CD14-positive monocyte (primary cell): ENCODE measurements around the gene URB1. TPM values are rescaled to one million over a fixed set of nuclear protein-coding genes. Genes with fewer than 3 reads are reported as not detected.
A peak's percentile ranks its signal among the peaks of the same experiment; 100 is the strongest.

Experiments
- DNase-seq, 3 donors: peaks; one replicate each; pipeline ENCODE4 v3.0.0-alpha.2; 2011 to 2022
- H2AFZ ChIP-seq: 2 replicates; pipeline ENCODE4 v1.6.0; 2012; ENCODE audit warnings: mild to moderate bottlenecking, low read depth, low read length, inconsistent platforms; ENCODE audit not compliant: insufficient read depth, poor library complexity, severe bottlenecking
- H3K27ac ChIP-seq, 2 donors: 1 replicate in 1 of 2; 2 replicates in 1 of 2; pipeline ENCODE4 v1.5.1; 2012 to 2013; ENCODE audit warnings: low read length in 2 of 2, control low read depth in 1 of 2, inconsistent platforms in 1 of 2, low read depth in 1 of 2, mild to moderate bottlenecking in 1 of 2
- H3K27me3 ChIP-seq, 2 donors: one replicate each; pipeline versions ENCODE4 v1.6.0 to v1.6.1; 2011 to 2013; ENCODE audit warnings: low read length in 2 of 2; ENCODE audit not compliant: control insufficient read depth in 2 of 2, insufficient read depth in 2 of 2
- H3K36me3 ChIP-seq, 2 donors: replicated peaks in 1 of 2; 1 replicate in 1 of 2; 2 replicates in 1 of 2; pipeline versions ENCODE4 v1.5.1 to v1.6.1; 2012 to 2013; ENCODE audit warnings: low read length in 2 of 2, control low read depth in 1 of 2, inconsistent platforms in 1 of 2, mild to moderate bottlenecking in 1 of 2; ENCODE audit not compliant: insufficient read depth in 2 of 2, control insufficient read depth in 1 of 2
- H3K4me1 ChIP-seq, 2 donors: 1 replicate in 1 of 2; 2 replicates in 1 of 2; pipeline versions ENCODE4 v1.5.1 to v1.6.1; 2012 to 2013; ENCODE audit warnings: low read length in 2 of 2, control low read depth in 1 of 2, inconsistent platforms in 1 of 2, mild to moderate bottlenecking in 1 of 2, moderate library complexity in 1 of 2; ENCODE audit not compliant: insufficient read depth in 2 of 2, control insufficient read depth in 1 of 2
- H3K4me2 ChIP-seq: replicated peaks from 2 replicates; pipeline ENCODE3; 2012; ENCODE audit warnings: low read length, moderate library complexity, mild to moderate bottlenecking; ENCODE audit not compliant: poor library complexity, severe bottlenecking; ENCODE audit errors: extremely low read depth
- H3K4me3 ChIP-seq, 3 experiments: fragments of 200-600 bp in 1 of 3; sonication (generic) in 1 of 3; replicated peaks in 1 of 3; 1 replicate in 2 of 3; 2 replicates in 1 of 3; pipeline ENCODE4 v1.5.1; 2011 to 2013; ENCODE audit warnings: low read length in 3 of 3, mild to moderate bottlenecking in 3 of 3, control low read depth in 2 of 3, low read depth in 2 of 3, inconsistent platforms in 1 of 3, moderate library complexity in 1 of 3
- H3K79me2 ChIP-seq: 2 replicates; pipeline ENCODE4 v1.6.0; 2012; ENCODE audit warnings: mild to moderate bottlenecking, control low read depth, inconsistent platforms, low read length, moderate library complexity; ENCODE audit not compliant: insufficient read depth
- H3K9ac ChIP-seq: 2 replicates; pipeline ENCODE4 v1.6.0; 2017; ENCODE audit warnings: low read length, mild to moderate bottlenecking; ENCODE audit not compliant: insufficient read depth, poor library complexity, severe bottlenecking
- H3K9me3 ChIP-seq, 2 donors: replicated peaks in 1 of 2; 1 replicate in 1 of 2; 2 replicates in 1 of 2; pipeline versions ENCODE4 v1.5.1 to v1.6.1; 2012 to 2013; ENCODE audit warnings: low read length in 2 of 2, control low read depth in 1 of 2; ENCODE audit not compliant: control insufficient read depth in 1 of 2, insufficient read depth in 1 of 2
- H4K20me1 ChIP-seq: 2 replicates; pipeline ENCODE4 v1.6.0; 2012; ENCODE audit warnings: mild to moderate bottlenecking, low read length, control low read depth, moderate library complexity; ENCODE audit not compliant: insufficient read depth
- H3K27ac Mint-ChIP-seq, 7 donors: one replicate each; pipeline ENCODE4 v1.8.0; 2020; ENCODE audit warnings: mild to moderate bottlenecking in 7 of 7, mixed read lengths in 7 of 7, moderate library complexity in 6 of 7, inconsistent platforms in 2 of 7
- H3K27me3 Mint-ChIP-seq, 3 donors: one replicate each; pipeline ENCODE4 v1.8.0; 2021 to 2022; ENCODE audit warnings: low read depth in 3 of 3, mild to moderate bottlenecking in 3 of 3, mixed read lengths in 3 of 3, moderate library complexity in 3 of 3, inconsistent platforms in 1 of 3
- H3K36me3 Mint-ChIP-seq, 2 donors: one replicate each; pipeline ENCODE4 v1.8.0; 2020; ENCODE audit warnings: mixed read lengths in 2 of 2, inconsistent platforms in 1 of 2, mild to moderate bottlenecking in 1 of 2
- H3K4me1 Mint-ChIP-seq: one replicate; pipeline ENCODE4 v1.8.0; 2020; ENCODE audit warnings: mild to moderate bottlenecking, mixed read lengths
- H3K4me3 Mint-ChIP-seq, 2 donors: one replicate each; pipeline ENCODE4 v1.8.0; 2020; ENCODE audit warnings: mild to moderate bottlenecking in 2 of 2, mixed read lengths in 2 of 2, moderate library complexity in 1 of 2
- H3K9me3 Mint-ChIP-seq, 7 donors: one replicate each; pipeline ENCODE4 v1.8.0; 2020 to 2022; ENCODE audit warnings: mixed read lengths in 7 of 7, mild to moderate bottlenecking in 6 of 7, moderate library complexity in 6 of 7, inconsistent platforms in 2 of 7
- CTCF ChIP-seq: fragments of 200-600 bp; IDR thresholded peaks from one replicate; pipeline ENCODE4 v1.8.0; 2022; ENCODE audit warnings: antibody characterized with exemption, mild to moderate bottlenecking
- WGBS: methylation state at CpG from one replicate; pipeline ENCODE4 v1.1.5; 2013; ENCODE audit warnings: missing lambda C conversion rate; ENCODE audit not compliant: insufficient coverage; 5-methylcytosine and 5-hydroxymethylcytosine counted together
- intact Hi-C, 2 donors: fragments of 100-400 bp; cut with micrococcal nuclease; formaldehyde crosslinking; loops; one replicate each; pipeline versions ENCODE4 v1.15.0 to v1.15.1; 2023
- polyA plus RNA-seq, 3 donors: library from polyadenylated mRNA; depleted of rRNA in 1 of 3; unstranded in 2 of 3; stranded (reverse) in 1 of 3; fragments of 300-500 nt in 2 of 3; fragments of >200 nt in 1 of 3; fragmentation: Illumina TruSeq in 2 of 3; gene quantifications; 1 replicate in 2 of 3; 2 replicates in 1 of 3; pipeline ENCODE4 v1.2.3, GENCODE V29; 2012 to 2021

The URB1 gene
- polyA plus RNA-seq, 3 donors, result 0.25 to 2.4 (median 0.47) TPM

- intact Hi-C loops, result loop anchor here (5.0 to 10.0 kb wide), 4 partner anchors 112 to 1253 kb away; partner anchors contain the start of genes MIS18A (in 2 of the 2), CRYZL1 (in 1 of the 2), ITSN1 (in 1 of the 2) and SCAF4 (in 1 of the 2)
- no peak overlapping the region for H3K4me3 ChIP-seq
- H3K9me3 ChIP-seq, result no peaks in the 10 kb centered on the region
- H4K20me1 ChIP-seq, result peaks cover 9% of the 10 kb centered on the region
- no peak for TF ChIP-seq CTCF
- Mint-ChIP-seq H3K4me3 (no peak overlapping the region), H3K36me3 (peaks cover 10 to 16% of the 10 kb centered on the region in 2 donors), H3K9me3 (peaks cover 0 to 9% (median 0%) of the 10 kb centered on the region in 7 donors), H3K4me1 (peaks cover 26% of the 10 kb centered on the region), H3K27me3 (peaks cover 0 to 2% (median 0%) of the 10 kb centered on the region in 3 donors), H3K27ac (no peak overlapping the region)
- no peak overlapping the region for H3K27ac ChIP-seq
- WGBS, result 99% methylated on average over 5 of the region's 5 CpGs
- H3K4me1 ChIP-seq, result peaks cover 17 to 21% of the 10 kb centered on the region in 2 donors
- H3K9ac ChIP-seq, result no peak overlapping the region
- no peak overlapping the region for H2AFZ ChIP-seq
- no peaks in the 10 kb centered on the region for H3K27me3 ChIP-seq
- H3K79me2 ChIP-seq, result peaks cover 53% of the 10 kb centered on the region
- H3K36me3 ChIP-seq, result peaks cover 3 to 16% of the 10 kb centered on the region in 2 donors
- no peak overlapping the region for H3K4me2 ChIP-seq
- DNase-seq, result no peak
Measured at GRCh38 chr21:32389337-32390015, 3.3 kb downstream of the URB1 start.

GRCh38 chr21:32388306-32388705 lies 4.5 kb downstream of the URB1 start:
- peaks cover 53% of the 10 kb centered on the region for H3K79me2 ChIP-seq
- H4K20me1 ChIP-seq, result peaks cover 9% of the 10 kb centered on the region
- no peak overlapping the region for H3K9ac ChIP-seq
- H3K27ac Mint-ChIP-seq, result peak overlapping the region in 1 of 7 donors; percentile 11
- WGBS, result 95% methylated on average over 8 of the region's 9 CpGs
- no peak overlapping the region for H3K4me3 ChIP-seq
- no peak for DNase-seq
- no peaks in the 10 kb centered on the region for H3K27me3 ChIP-seq
- peaks cover 22 to 28% of the 10 kb centered on the region in 2 donors for H3K36me3 Mint-ChIP-seq
- no peak overlapping the region for H3K4me2 ChIP-seq
- H3K4me3 Mint-ChIP-seq, result no peak overlapping the region
- H3K36me3 ChIP-seq, result peaks cover 13 to 28% of the 10 kb centered on the region in 2 donors
- H3K27me3 Mint-ChIP-seq, result peaks cover 0 to 2% (median 0%) of the 10 kb centered on the region in 3 donors
- peaks cover 19% of the 10 kb centered on the region for H3K4me1 Mint-ChIP-seq
- intact Hi-C loops, result no loop called here
- H3K4me1 ChIP-seq, result peaks cover 13 to 17% of the 10 kb centered on the region in 2 donors
- no peak overlapping the region for H2AFZ ChIP-seq
- H3K9me3 ChIP-seq, result no peaks in the 10 kb centered on the region
- no peak overlapping the region for H3K27ac ChIP-seq
- no peak for TF ChIP-seq CTCF
- peaks cover 0 to 5% (median 0%) of the 10 kb centered on the region in 7 donors for H3K9me3 Mint-ChIP-seq
